GM23338 (cell line): ENCODE results near the gene PDLIM5. TPM values are rescaled to one million over a fixed set of nuclear protein-coding genes. Genes with fewer than 3 reads are reported as not detected.
"Not testable (repeated sequence)": the region's sequence is repeated elsewhere in the genome, so short reads cannot be mapped to it uniquely, and the experiment has no call there.

Source experiments
- ATAC-seq: fragments of 200-7000 bp; cut with Tn5 transposase; 3 replicates; pipeline ENCODE4 v1.9.1; 2020
- DNase-seq: peaks from one replicate; pipeline ENCODE4 v3.0.0-alpha.2; 2015; ENCODE audit warnings: low spot score
- H2AFZ ChIP-seq: fragments of 200-600 bp; sonication (generic); 2 replicates; pipeline ENCODE4 v1.8.0; 2016; ENCODE audit warnings: antibody characterized with exemption, mild to moderate bottlenecking, moderate library complexity
- H3F3A ChIP-seq: fragments of 200-600 bp; sonication (generic); replicated peaks from 2 replicates; pipeline ENCODE4 v1.8.0; 2017; ENCODE audit warnings: antibody characterized with exemption, mixed run types, low read depth
- H3K27ac ChIP-seq: fragments of 200-600 bp; sonication (generic); 2 replicates; pipeline ENCODE4 v1.6.1; 2016; ENCODE audit warnings: low read depth
- H3K27me3 ChIP-seq: fragments of 200-600 bp; sonication (generic); 2 replicates; pipeline ENCODE4 v1.8.0; 2016; ENCODE audit warnings: mild to moderate bottlenecking, mixed run types, moderate library complexity; ENCODE audit not compliant: insufficient read depth
- H3K36me3 ChIP-seq: fragments of 200-600 bp; sonication (generic); 2 replicates; pipeline ENCODE4 v1.8.0; 2016; ENCODE audit warnings: mild to moderate bottlenecking; ENCODE audit not compliant: insufficient read depth
- H3K4me1 ChIP-seq: fragments of 200-600 bp; sonication (generic); 2 replicates; pipeline ENCODE4 v1.8.0; 2016; ENCODE audit warnings: mild to moderate bottlenecking, moderate library complexity; ENCODE audit not compliant: insufficient read depth
- H3K4me2 ChIP-seq: fragments of 200-600 bp; sonication (generic); 2 replicates; pipeline ENCODE4 v1.7.1; 2017; ENCODE audit warnings: mixed run types
- H3K4me3 ChIP-seq: fragments of 200-600 bp; sonication (generic); 2 replicates; pipeline ENCODE4 v1.6.1; 2016; ENCODE audit warnings: mixed run types
- H3K79me2 ChIP-seq: fragments of 200-600 bp; sonication (generic); replicated peaks from 2 replicates; pipeline ENCODE4 v1.8.0; 2017; ENCODE audit warnings: mild to moderate bottlenecking; ENCODE audit not compliant: insufficient read depth
- H3K9me2 ChIP-seq: fragments of 200-600 bp; sonication (generic); 2 replicates; pipeline ENCODE4 v1.8.0; 2017; ENCODE audit not compliant: insufficient read depth
- H4K20me1 ChIP-seq: fragments of 200-600 bp; sonication (generic); replicated peaks from 2 replicates; pipeline ENCODE4 v1.8.0; 2017; ENCODE audit warnings: mild to moderate bottlenecking; ENCODE audit not compliant: insufficient read depth
- H3K27ac Mint-ChIP-seq: 2 replicates; pipeline ENCODE4 v1.8.0; 2020; ENCODE audit warnings: inconsistent platforms, mild to moderate bottlenecking, moderate library complexity, mixed read lengths
- H3K27me3 Mint-ChIP-seq: 3 replicates; pipeline ENCODE4 v1.8.0; 2022; ENCODE audit warnings: low read depth, mild to moderate bottlenecking, moderate library complexity, mixed read lengths, inconsistent platforms; ENCODE audit not compliant: insufficient read depth, poor library complexity
- H3K36me3 Mint-ChIP-seq: 3 replicates; pipeline ENCODE4 v1.8.0; 2021; ENCODE audit warnings: low read depth, mild to moderate bottlenecking, inconsistent platforms, moderate library complexity, mixed read lengths
- H3K4me1 Mint-ChIP-seq: 3 replicates; pipeline ENCODE4 v1.8.0; 2020; ENCODE audit warnings: mild to moderate bottlenecking, inconsistent platforms, mixed read lengths
- H3K4me3 Mint-ChIP-seq: 3 replicates; pipeline ENCODE4 v1.8.0; 2021; ENCODE audit warnings: moderate library complexity, mild to moderate bottlenecking, inconsistent platforms, mixed read lengths
- H3K9me3 Mint-ChIP-seq: 3 replicates; pipeline ENCODE4 v1.8.0; 2020; ENCODE audit warnings: moderate library complexity, mild to moderate bottlenecking, inconsistent platforms, mixed read lengths
- CTCF ChIP-seq, 2 experiments: fragments of 200-600 bp in 1 of 2; sonication (generic) in 1 of 2; conservative IDR thresholded peaks; 2 replicates each; pipeline versions ENCODE4 v1.5.1 to v1.6.1; 2016 to 2017; ENCODE audit warnings: antibody characterized with exemption in 2 of 2, low read depth in 2 of 2, mild to moderate bottlenecking in 2 of 2, moderate library complexity in 1 of 2
- ETS1 ChIP-seq: IDR thresholded peaks from 2 replicates; pipeline ENCODE4 v1.6.1; 2016; ENCODE audit warnings: antibody characterized with exemption
- EZH2 ChIP-seq: fragments of 200-600 bp; sonication (generic); IDR thresholded peaks from one replicate; pipeline ENCODE4 v1.8.0; 2017; ENCODE audit warnings: antibody characterized with exemption, mild to moderate bottlenecking, low read depth; ENCODE audit not compliant: unreplicated experiment
- EZH2phosphoT487 ChIP-seq: fragments of 200-600 bp; sonication (generic); IDR thresholded peaks from one replicate; pipeline ENCODE4 v1.8.1; 2018; ENCODE audit warnings: antibody characterized with exemption; ENCODE audit not compliant: unreplicated experiment
- JUNB ChIP-seq: IDR thresholded peaks from one replicate; pipeline ENCODE4 v1.6.1; 2016; ENCODE audit warnings: antibody characterized with exemption; ENCODE audit not compliant: unreplicated experiment
- POLR2AphosphoS5 ChIP-seq: IDR thresholded peaks from 2 replicates; pipeline ENCODE4 v1.6.1; 2016; ENCODE audit warnings: antibody characterized with exemption, low read depth
- STAT1 ChIP-seq: IDR thresholded peaks from one replicate; pipeline ENCODE4 v1.6.1; 2016; ENCODE audit warnings: antibody characterized with exemption; ENCODE audit not compliant: unreplicated experiment
- ZNF114 ChIP-seq: fragments of 250-450 bp; sonication (Bioruptor Pico); IDR thresholded peaks from 2 replicates; pipeline ENCODE4 v1.5.0; 2020; ENCODE audit warnings: mild to moderate bottlenecking, moderate library complexity
- ZNF462 ChIP-seq: fragments of 250-450 bp; sonication (Bioruptor Pico); IDR thresholded peaks from 2 replicates; pipeline ENCODE4 v1.5.0; 2020; ENCODE audit warnings: mild to moderate bottlenecking, moderate library complexity
- polyA plus RNA-seq: library from polyadenylated mRNA; unstranded; fragments of >200 nt; fragmentation: Nextera tagmentation; extraction: Ambion mirVana; gene quantifications from 2 replicates; pipeline ENCODE4 v1.2.1, GENCODE V29; 2016
- total RNA-seq: library from RNA; depleted of rRNA; stranded (reverse); fragments of >200 nt; shearing (Covaris generic); gene quantifications from 2 replicates; pipeline ENCODE4 v1.2.3, GENCODE V29; 2014

Gene PDLIM5
- total and polyA plus RNA-seq, 2 experiments from 2014 or later = 45.2 to 53.0 TPM

- H3K27ac Mint-ChIP-seq, ATAC-seq, H3K4me1 ChIP-seq, H3K4me3 ChIP-seq, DNase-seq, H3F3A ChIP-seq, H3K27ac ChIP-seq, H3K9me3 Mint-ChIP-seq, H3K27me3 Mint-ChIP-seq, H3K36me3 Mint-ChIP-seq, H3K27me3 ChIP-seq, H3K4me2 ChIP-seq, H3K36me3 ChIP-seq, H3K79me2 ChIP-seq, H4K20me1 ChIP-seq, H3K4me3 Mint-ChIP-seq, H3K4me1 Mint-ChIP-seq, H3K9me2 ChIP-seq, H2AFZ ChIP-seq: not testable (repeated sequence)
Observed at GRCh38 chr4:94665021-94665420, 213.3 kb downstream of the PDLIM5 start.

- no peaks in the 10 kb centered on the region; the same call in 1 of the 2 replicates for H3K36me3 ChIP-seq
- H3K27me3 Mint-ChIP-seq = peaks cover 2% of the 10 kb centered on the region
- H3K4me2 ChIP-seq = no peak overlapping the region
- H3K27ac ChIP-seq = no peak overlapping the region
- no peaks in the 10 kb centered on the region for H3K79me2 ChIP-seq
- H2AFZ ChIP-seq = no peak overlapping the region
- no peaks in the 10 kb centered on the region for H3F3A ChIP-seq
- no peak overlapping the region for H3K4me3 Mint-ChIP-seq
- H3K4me1 Mint-ChIP-seq = no peaks in the 10 kb centered on the region
- H3K27me3 ChIP-seq = no peaks in the 10 kb centered on the region
- no peaks in the 10 kb centered on the region for H3K36me3 Mint-ChIP-seq
- ATAC-seq = no peak
- H4K20me1 ChIP-seq = no peaks in the 10 kb centered on the region
- H3K9me2 ChIP-seq = no peaks in the 10 kb centered on the region
- H3K27ac Mint-ChIP-seq = no peak overlapping the region
- H3K4me3 ChIP-seq = no peak overlapping the region
- no peak for DNase-seq
- no peaks in the 10 kb centered on the region for H3K9me3 Mint-ChIP-seq
- H3K4me1 ChIP-seq = no peaks in the 10 kb centered on the region
- no peak for TF ChIP-seq CTCF (conservative IDR thresholded peaks at IDR 0.05; ENCODE audit: low read depth in 2 of 2)
- no peak for TF ChIP-seq EZH2
- TF ChIP-seq ETS1 = no peak
- no peak for TF ChIP-seq ZNF114 (CRISPR knock-in tag)
- no peak for TF ChIP-seq EZH2phosphoT487
- no peak for TF ChIP-seq ZNF462
- TF ChIP-seq POLR2AphosphoS5 = no peak
- TF ChIP-seq STAT1 = no peak
- no peak for TF ChIP-seq JUNB
Observed at GRCh38 chr4:94665500-94666404, 214.0 kb downstream of the PDLIM5 start.
